Uterus (tissue), 2 donors: ENCODE data around the gene GNAL.

ENCODE experiments used
- POLR2A ChIP-seq, 2 donors: fragments of 450-650 bp; IDR thresholded peaks; one replicate each; pipeline ENCODE4 v1.6.1; 2016; ENCODE audit warnings: antibody characterized with exemption in 2 of 2, mild to moderate bottlenecking in 1 of 2, moderate library complexity in 1 of 2
- TF ChIP-seq, protein P1 (sequence below), 4 experiments: fragments of 200-600 bp in 2 of 4; fragments of 450-650 bp in 2 of 4; sonication (generic) in 2 of 4; IDR thresholded peaks; one replicate each; pipeline ENCODE4 v1.5.1; 2016 to 2019; ENCODE audit warnings: antibody characterized with exemption in 4 of 4, mild to moderate bottlenecking in 2 of 4, moderate library complexity in 1 of 4

DNA sequence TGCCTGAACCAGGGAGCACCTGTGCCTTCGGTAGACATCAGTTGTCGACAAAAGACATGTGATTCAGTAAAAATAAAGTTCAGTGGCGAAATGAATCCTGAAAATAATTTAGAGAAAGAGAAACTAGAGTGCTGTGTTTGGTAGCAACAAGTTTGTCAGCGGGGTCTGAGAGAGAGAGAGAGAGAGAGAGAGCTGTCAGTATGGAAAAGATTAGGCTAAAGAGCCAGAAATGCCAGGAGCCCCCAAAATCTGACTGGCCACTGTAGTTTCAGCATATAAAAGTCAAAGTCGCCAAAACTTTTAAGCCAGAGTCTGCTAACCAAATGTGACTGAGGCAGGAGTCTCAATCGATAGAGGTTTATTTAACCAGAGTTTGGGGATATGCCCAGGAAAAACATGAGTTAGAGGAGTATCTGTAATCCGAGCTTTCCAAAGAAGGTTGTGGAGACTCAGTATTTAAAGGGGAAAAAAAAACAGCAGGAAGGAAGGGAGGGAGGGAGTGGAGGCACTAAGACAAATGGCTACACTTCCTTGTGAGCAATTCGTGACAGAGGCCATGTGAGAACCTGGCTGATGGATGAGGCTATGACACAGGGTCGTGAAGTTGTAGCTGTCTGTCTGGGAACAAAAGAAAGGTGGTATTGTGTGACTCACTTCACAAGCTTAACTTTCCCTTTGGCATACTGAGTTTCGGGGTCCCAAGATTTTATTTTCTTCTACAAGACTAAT lies 20.5 kb upstream of the GNAL start:
- TF ChIP-seq, protein P1, sequence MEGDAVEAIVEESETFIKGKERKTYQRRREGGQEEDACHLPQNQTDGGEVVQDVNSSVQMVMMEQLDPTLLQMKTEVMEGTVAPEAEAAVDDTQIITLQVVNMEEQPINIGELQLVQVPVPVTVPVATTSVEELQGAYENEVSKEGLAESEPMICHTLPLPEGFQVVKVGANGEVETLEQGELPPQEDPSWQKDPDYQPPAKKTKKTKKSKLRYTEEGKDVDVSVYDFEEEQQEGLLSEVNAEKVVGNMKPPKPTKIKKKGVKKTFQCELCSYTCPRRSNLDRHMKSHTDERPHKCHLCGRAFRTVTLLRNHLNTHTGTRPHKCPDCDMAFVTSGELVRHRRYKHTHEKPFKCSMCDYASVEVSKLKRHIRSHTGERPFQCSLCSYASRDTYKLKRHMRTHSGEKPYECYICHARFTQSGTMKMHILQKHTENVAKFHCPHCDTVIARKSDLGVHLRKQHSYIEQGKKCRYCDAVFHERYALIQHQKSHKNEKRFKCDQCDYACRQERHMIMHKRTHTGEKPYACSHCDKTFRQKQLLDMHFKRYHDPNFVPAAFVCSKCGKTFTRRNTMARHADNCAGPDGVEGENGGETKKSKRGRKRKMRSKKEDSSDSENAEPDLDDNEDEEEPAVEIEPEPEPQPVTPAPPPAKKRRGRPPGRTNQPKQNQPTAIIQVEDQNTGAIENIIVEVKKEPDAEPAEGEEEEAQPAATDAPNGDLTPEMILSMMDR (IDR thresholded peaks at IDR 0.05): no peak
- TF ChIP-seq POLR2A (IDR thresholded peaks at IDR 0.05): no peak
